PFSK-1 (cell line): ENCODE results near the gene OTULINL.

Source experiments
- FOXP2 ChIP-seq: optimal IDR thresholded peaks from 2 replicates; pipeline ENCODE3; 2011; ENCODE audit warnings: borderline replicate concordance, control low read depth, inconsistent platforms; ENCODE audit not compliant: insufficient read depth; ENCODE audit errors: extremely low read length, extremely low read depth
- POLR2AphosphoS5 ChIP-seq: IDR thresholded peaks from 2 replicates; pipeline ENCODE4 v1.6.1; 2012; ENCODE audit warnings: low read depth, mild to moderate bottlenecking, control low read depth, low read length, moderate library complexity
- REST ChIP-seq, 2 experiments: IDR thresholded peaks; 2 replicates each; pipeline versions ENCODE4 v1.6.1 to v1.8.0; 2011 to 2012; ENCODE audit warnings: low read depth in 2 of 2, low read length in 2 of 2, control low read depth in 1 of 2, inconsistent platforms in 1 of 2, mild to moderate bottlenecking in 1 of 2, moderate library complexity in 1 of 2; ENCODE audit not compliant: insufficient read depth in 1 of 2
- SIN3A ChIP-seq: IDR thresholded peaks from 2 replicates; pipeline ENCODE4 v1.6.1; 2012; ENCODE audit warnings: mild to moderate bottlenecking, low read length, moderate library complexity, borderline replicate concordance; ENCODE audit not compliant: insufficient read depth
- TAF1 ChIP-seq: IDR thresholded peaks from 2 replicates; pipeline ENCODE4 v1.6.1; 2012; ENCODE audit warnings: low read length, control low read depth, borderline replicate concordance; ENCODE audit not compliant: insufficient read depth

GRCh38 chr5:14582797-14583137 is 1.2 kb downstream of the OTULINL start:
- TF ChIP-seq TAF1 = no peak
- TF ChIP-seq POLR2AphosphoS5 = no peak
- no peak for TF ChIP-seq REST (IDR thresholded peaks at IDR 0.05; ENCODE audit: insufficient read depth in 1 of 2, low read depth in 2 of 2, low read length in 2 of 2)
- TF ChIP-seq SIN3A = no peak
- no peak for TF ChIP-seq FOXP2
